RCC 7860 (cell line): Measurements from ENCODE around the gene PGAP6.
A peak's percentile ranks its signal among the peaks of the same experiment; 100 is the strongest.
"Not testable (repeated sequence)": the region's sequence is repeated elsewhere in the genome, so short reads cannot be mapped to it uniquely, and the experiment has no call there.

Experiments
- DNase-seq: peaks from one replicate; pipeline ENCODE4 v3.0.0-alpha.2; 2015; ENCODE audit warnings: low spot score
- FAIRE-seq: peaks from 2 replicates; lab custom pipeline; 2012; peaks lifted over from hg19 to GRCh38; lab: Jason Lieb, UNC

The PGAP6 gene

DNA sequence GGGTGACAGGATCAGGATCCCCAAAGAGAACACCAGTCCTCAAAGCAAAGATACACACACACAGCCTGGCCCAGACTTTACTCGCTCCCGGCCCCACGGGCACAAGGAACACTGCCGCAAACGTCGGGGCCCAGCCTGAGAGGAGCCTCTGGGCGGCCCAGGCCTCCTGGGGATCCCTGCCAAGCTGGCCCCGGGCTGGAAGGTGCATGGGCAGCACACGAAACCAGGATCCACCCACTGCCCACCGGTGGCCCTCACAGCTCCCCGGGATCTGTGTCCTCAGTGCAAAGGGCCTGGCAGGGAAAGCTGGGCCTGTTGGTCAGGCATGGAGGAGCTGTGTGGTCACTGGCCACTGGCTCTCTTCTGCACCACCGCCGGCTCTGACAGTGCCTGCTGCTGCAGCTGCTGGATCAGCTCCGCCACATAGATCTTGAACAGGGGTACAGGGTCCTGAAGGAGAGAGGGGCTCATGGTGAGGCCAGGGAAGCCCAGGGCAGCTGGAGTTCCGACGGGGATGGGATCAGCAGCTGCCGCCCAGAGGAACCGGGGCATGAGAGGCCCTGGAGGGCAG lies 14.4 kb downstream of the PGAP6 start:
- no peak for FAIRE-seq
- no peak for DNase-seq

DNA sequence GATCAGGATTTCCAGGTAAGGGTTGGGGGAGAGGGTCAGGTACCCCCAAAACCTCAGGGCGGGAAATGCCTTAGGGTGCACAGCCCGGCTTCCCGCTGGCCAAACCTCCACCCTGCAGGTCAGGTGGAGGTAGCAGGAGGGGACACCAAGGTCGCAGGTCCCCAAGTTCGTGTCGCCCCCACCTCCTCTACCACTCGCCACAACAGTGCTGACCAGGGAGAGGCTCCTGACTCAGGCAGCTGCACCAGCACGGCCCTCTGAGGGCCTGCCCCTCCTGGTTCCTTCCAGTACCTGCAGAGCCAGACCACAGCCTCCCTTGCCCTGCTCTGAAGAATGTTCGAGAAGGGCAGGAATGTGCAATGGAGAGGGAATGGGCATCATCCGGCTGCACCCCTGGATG lies 15.3 kb downstream of the PGAP6 start:
- no peak for FAIRE-seq
- DNase-seq = no peak

DNA sequence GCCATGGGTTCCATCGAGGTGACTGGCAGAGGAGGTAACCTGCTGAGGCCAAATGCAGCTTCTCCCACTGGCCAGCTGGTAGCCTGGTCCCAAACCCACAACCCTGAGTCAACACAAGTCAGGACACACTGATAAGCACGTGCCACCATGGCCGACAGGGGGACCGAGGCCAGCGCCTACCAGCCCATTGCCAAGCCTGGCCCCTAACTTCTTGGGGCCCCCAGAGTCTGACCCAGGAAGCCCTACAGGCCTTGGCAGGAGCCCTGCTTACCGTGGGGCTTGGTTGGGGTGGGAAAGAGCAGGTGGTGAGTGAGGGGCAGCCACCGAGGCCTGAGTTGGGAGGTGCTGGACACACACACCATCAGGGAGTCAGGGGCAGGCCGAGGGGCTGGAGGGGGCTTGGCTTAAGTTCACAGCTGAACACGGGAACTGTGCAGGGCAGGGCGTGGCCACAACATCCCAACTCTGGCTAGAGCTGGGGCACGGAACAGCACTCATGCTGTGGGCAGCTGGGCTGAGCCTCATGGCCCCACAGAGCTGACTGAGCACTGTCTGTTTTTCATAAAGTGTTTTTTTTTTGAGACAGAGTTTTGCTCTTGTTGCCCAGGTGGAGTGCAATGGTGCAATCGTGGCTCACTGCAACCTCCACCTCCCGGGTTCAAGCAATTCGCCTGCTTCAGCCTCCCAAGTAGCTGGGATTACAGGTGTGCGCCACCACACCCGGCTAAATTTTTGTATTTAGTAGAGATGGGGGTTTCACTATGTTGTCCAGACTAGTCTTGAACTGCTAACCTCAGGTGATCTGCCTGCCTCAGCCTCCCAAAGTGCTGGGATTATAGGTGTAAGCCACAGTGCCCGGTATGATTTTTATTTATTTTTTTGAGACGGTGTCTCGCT lies 16.9 kb downstream of the PGAP6 start:
- FAIRE-seq (no peak), DNase-seq (no peak)

- DNase-seq = no peak
- FAIRE-seq = no peak
Observed at GRCh38 chr16:363766-364490, 17.9 kb downstream of the PGAP6 start.

- FAIRE-seq = no peak
- DNase-seq = no peak
Observed at GRCh38 chr16:363110-363765, 18.5 kb downstream of the PGAP6 start.

- FAIRE-seq, DNase-seq: not testable (repeated sequence)
Observed at GRCh38 chr16:362702-362999, 19.1 kb downstream of the PGAP6 start.

DNA sequence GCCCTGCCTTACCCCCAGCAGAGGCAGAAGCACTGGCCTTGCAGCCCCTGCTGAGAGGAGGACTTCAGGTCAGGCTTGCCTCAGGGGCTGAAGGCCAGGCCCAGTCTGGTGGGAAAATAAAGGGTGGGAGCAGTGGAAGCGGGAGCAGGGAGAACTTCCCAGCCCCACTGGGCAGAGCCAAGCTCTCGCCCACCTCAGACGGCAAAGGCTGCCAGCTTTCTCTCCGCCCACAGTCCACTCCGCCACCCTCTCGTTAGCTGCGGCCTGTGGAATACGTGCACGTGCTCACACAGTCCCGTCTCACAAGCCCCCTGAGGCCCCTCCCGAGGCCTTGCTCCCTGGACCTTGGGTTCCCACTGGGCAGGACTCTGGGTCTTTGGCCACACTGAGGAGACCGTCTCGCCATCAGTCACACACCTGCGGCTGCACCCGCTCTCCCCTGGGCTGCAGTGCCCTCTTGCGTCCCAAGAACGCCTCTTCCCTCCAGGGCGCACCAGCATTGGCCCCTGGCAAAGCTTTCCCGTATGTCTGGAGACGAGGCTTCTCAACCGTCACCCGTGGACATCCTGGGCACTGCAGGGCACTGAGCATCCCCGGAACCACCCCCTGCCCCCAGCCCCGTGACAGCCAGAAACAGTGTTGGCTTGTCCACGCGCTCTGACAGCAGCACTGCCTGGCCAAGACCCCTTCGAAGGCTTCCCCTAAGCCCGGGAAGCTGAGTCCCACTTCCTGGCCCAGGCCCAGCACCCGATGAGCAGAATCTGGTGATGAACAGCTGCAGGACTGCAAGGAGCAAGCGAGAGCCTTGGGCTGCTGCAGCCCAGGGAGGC lies 19.7 kb downstream of the PGAP6 start:
- FAIRE-seq = no peak

GRCh38 chr16:361341-361871 lies 20.4 kb downstream of the PGAP6 start:
- DNase-seq (no peak), FAIRE-seq (no peak)

More for the DNA sequence above, 19.7 kb downstream of the PGAP6 start:
- DNase-seq = peak; percentile 74

DNA sequence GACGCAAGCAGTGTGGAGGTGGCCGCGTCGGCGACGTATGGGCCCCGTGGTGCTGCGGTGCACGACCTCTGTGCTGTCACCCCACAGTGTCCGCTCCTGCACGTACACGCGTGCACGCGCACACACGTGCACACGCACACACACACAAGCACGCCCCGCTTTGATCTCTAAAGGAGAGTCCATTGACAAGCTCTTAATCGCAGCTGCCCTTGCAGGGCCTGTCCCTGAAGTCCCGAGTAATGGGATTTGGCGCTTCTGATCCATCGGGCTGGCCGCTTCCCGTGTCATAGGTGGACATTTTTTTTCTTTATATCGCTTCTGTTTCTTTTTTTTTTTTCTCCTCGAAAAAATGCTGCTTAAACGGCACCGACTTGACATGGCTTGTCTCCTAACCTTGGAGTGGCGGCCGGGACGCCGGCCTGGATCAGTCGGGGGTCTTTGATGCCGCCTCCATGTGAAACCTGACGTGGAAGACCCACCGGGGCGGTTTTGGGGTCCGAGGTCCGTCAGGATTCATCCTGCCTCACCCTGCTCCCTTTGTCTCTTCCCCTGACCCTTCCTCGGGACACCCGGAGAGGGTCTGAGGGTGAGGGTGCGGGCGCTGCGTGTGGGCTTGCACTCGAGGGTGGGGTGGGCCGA lies 21.0 kb downstream of the PGAP6 start:
- DNase-seq = no peak
- FAIRE-seq = no peak

DNA sequence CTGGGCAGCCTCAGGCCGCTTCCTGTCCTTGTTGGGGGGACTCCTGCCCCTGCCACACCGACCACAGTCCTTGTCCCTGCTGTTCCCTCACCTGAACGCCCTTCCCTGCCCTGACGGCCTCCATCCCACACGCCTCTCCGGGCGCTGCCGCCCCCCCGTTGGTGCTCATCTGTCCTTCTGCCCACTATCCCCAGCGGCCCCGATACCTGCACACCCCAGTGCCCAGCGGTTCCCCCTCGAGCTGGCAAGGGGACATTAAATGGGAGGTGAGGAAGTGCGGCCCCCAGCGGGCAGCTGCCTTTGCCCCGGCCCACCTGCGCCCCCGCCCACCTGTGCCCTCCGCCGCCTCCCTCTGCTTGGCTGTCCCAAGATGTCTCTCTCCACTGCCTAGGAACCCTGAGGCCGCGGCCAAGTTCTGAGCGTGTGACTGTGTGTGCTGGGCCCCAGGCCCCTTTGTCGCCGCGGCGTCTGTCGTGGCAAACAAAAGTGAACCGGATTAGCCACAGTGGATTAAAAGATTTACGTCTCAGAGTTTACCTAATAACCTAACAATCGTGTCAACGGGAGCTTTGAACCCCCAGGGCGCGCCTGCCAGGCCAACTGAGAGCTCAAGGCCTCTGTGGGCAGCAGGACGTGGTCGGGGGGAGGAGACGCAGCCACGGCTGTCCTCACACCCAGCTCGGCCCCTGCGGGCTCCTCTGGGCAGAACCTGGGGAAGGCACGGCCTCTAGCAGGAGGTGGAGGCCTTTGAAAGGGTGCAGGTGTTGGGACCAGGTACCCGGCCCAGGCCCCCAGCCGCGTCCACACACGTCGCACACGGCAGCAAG lies 21.7 kb downstream of the PGAP6 start:
- DNase-seq = no peak
- FAIRE-seq = no peak

DNA sequence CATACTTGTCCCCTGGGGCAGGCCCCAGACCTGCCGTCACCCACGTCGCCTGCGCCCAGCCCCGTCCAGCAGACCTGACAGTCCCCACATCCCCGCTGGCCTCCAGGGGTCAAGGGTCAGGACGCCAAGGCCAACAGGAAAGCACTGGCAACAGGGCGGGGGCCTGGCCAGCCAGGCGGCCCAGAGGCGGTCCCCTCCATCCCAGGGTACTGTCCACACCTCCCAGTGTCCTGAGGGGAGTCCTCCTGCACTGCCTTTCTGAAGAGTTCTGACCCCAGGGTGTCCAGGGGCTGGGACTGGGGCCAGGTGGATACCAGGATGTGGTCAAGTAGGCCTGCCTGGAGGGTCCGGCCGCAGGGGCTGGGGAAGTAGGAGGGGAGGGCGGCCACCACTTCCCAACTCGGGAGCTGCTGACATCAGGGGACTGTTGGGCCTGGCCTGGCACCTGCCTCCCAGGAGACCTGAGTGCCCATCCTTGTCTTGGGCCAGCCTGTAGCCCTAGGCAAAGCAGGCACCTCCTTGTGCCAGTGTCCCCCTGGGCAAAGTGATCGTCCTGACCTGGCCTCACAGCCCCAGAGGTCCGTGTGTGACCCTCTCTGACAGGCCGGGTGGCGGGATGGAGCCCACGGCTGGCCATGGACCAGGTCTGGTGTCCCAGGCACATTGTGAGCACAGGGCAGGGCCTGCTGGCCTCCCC lies 22.6 kb downstream of the PGAP6 start:
- no peak for DNase-seq
- FAIRE-seq = no peak

GRCh38 chr16:356741-357140 lies 25.0 kb downstream of the PGAP6 start:
- DNase-seq (no peak), FAIRE-seq (no peak)

GRCh38 chr16:354971-355461 lies 26.8 kb downstream of the PGAP6 start:
- no peak for DNase-seq

GRCh38 chr16:354291-354881 lies 27.4 kb downstream of the PGAP6 start:
- no peak for FAIRE-seq
- DNase-seq = no peak

More at GRCh38 chr16:354971-355461, 26.8 kb downstream of the PGAP6 start:
- FAIRE-seq = no peak

DNA sequence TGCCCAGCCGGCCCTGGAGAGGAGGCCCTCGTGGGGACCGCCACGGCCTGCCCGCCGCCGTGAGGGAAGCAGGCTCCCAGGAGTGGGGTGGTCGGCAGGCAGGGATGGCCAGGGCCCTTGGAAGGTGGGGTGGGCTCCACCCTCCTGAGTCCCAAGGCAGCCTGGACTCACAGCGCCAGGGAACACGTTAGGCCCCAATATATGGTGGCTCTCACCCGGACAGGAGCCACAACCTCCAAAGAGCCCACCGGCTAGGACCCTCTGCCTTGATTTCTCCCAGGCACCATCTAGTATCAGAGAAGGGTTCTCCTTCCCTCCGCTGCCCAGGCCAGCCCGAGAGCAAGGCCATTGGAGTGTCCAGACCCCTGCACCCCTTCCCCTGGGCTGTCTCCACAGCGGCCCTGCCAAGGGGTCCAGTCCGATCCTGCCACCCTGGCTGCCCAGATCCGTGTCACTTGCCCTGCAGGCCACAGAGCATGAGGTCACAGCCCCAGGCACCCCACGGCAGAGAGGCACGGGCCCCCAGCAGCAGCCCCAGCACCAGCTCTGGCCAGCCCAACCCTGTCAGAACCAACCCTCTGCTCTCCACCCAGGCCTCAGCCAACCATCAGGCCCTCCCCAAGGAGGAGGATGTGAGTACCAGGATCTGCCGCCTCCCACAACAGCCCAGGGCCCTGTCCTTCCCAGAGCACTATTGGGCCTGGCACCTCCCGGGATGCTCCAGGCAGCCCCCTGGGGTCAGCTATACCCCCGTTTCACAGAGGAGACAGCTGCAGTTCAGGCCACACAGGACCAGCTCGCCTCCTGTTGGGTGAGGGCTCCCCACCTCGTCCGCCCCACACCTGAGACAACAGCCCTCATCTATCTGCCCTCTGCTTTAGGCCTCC lies 28.1 kb downstream of the PGAP6 start:
- FAIRE-seq (no peak), DNase-seq (no peak)

DNA sequence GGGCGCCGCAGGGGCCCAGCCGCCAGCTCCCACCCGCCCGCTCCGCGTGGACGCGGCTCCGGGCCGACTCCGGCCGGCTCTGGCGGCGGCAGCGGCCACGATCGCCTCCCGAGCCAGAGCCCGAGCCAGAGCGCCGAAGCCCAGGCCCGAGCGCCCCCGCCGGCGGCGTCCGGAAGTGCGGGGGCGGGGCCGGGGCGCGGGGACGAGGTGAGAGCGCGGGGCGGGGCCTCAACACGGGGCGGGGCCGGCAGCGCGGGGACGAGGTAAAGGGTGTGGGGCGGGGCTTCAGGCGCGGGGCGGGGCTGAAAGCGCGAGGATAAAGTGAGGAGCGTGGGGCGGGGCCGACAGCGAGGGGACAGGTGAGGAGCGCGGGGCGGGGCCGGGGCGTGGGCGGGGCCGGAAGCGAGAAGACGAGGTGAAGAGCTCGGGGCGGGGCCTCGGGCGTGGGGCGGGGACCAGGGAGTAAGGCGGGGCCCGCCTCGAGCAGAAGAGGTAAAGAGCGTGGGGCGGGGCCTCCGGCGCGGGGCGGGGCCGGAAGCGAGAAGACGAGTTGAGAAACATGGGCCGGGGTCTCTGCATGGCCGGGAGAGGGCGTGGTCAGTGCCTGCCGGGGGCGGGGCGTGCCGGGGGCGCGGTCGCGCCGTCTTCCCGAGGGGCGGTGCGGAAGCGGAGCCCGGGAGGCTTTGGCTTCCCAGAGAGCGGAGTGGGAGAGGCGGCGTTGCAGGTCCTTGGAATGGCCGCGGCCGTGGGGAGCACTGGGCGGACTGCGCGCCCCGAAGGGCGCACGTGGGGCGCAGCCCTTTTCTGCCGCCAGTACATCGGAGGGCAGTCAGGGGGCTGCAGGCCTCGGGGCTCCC lies 29.0 kb downstream of the PGAP6 start, which contains the start of gene AXIN1:
AXIN1 (minus strand) TSS at position 177 of the 857 bp plus-strand sequence. CDS start 5,698 bp downstream, outside the sequence.
- no peak for FAIRE-seq

More for the DNA sequence above, 29.0 kb downstream of the PGAP6 start, which contains the start of gene AXIN1:
- DNase-seq = peak; percentile 94
